Activated CD4-positive, alpha-beta T cell treated with anti-CD3 and anti-CD28 coated beads, Interleukin-2, Interleukin-4, amounts not matched to agents 100 ng/mL and 50 ng/mL, durations not matched to agents 16 hours and 8 hours (primary cell): ENCODE measurements around the gene CTAG1B.
A peak's percentile ranks its signal among the peaks of the same experiment; 100 is the strongest.
"Not testable (repeated sequence)": the region's sequence is repeated elsewhere in the genome, so short reads cannot be mapped to it uniquely, and the experiment has no call there.

Experiments used
- DNase-seq: peaks from one replicate; pipeline ENCODE4 v3.0.0-alpha.2; 2020; ENCODE audit warnings: low spot score

Gene CTAG1B

DNA sequence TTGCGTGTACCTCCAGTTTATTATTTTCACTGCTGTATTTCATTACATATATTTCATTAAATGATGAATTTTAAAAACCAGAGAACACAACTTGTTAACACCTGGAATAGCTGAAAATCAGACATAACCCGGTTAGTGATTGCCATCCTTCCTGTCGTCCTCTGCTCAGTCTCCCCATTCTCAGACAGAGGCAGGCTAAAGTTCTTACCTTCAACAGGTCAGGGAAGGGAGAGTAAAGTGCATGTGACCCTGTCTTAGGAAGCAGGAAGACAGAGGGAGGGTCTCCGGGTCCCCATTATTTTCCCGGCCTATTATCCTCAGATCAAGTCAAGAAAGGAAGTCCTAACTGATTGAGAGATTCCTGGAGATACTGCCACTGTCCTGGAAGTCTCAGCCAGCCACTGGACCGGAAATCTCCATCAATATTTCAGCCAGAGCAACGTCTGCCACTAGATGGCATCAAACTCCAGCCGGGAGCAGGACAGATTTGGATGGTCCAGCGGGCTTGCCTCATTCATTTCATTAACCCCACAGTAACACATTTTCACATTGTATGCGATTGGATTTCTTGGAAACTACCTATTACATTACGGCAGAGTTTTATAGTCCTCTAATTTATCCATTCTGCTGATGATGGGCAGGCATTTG, 1.8 kb upstream of the CTAG1B start:
- DNase-seq = not testable (repeated sequence)

DNA sequence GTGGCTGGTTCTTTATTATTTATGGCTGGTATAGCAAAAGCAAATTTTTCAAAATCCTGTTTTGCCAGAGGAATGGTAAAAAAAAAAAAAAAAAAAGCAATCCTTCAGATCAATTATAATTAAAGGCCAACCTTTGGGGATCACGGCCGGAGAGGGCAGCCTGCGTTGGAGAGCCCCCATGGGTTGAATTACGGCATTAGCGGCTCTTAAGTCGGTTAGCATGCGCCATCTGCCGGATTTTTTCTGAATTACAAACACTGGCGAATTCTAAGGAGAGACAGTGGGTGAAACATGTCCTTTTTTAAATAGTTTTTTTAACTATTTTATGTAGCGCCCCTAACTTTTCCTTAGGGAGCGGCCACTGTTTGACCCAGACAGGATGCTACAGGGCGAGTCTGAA, 5.5 kb downstream of the CTAG1B start:
- not testable (repeated sequence) for DNase-seq

DNA sequence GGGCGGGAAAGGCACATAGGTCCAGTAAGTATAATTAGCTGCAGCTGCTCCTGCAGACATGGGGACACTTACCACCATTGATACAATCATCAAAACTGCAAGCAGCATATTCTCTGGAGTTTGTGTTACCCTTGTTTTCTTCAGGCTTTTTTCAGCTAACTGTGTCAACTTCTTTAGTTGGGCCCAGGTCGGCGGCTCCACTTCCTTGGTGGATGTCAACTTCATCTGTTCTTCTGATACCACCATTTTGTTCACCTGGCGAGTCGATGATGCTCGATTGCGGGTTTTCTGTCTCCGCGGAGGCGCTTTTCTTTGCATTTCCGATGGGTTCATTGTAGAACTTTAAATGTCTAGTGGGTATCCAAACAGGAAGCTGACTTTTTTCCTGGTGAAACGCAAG, 7.9 kb downstream of the CTAG1B start:
- DNase-seq = not testable (repeated sequence)

DNA sequence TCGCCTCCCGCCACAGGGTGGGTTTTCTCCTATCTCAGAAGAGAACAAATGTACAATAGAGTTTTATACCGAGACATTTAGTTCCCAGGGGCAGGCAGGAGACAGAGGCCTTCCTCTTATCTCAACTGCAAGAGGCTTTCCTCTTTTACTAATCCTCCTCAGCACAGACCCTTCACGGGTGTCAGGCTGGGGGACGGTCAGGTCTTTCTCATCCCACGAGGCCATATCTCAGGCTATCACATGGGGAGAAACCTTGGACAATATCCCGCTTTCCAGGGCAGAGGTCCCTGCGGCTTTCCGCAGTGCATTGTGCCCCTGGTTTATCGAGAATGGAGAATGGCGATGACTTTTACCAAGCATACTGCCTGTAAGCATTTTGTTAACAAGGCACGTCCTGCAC, 10.3 kb downstream of the CTAG1B start:
- not testable (repeated sequence) for DNase-seq

DNA sequence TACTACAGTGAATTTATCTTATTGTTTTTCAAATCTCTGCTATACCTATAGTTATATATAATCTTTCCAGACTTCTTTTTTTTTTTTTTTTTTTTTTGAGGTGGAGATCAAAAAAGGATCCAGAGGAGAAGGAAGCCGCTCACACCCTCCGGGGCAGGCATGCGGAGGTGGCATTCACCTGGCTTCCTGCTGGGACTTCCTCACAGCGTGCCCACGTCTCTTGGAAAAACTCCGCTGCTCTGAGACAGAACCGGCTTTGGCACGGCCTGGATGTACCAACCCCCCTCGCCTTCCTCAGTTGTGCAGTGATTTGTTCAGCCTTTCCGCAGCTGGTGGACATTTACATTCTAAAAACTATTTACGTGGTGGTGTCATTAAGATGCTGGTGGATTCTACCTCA, 11.1 kb downstream of the CTAG1B start:
- not testable (repeated sequence) for DNase-seq

GRCh38 chrX:154607370-154607769, 11.7 kb downstream of the CTAG1B start:
- DNase-seq = no peak

GRCh38 chrX:154605566-154605965, 13.5 kb downstream of the CTAG1B start:
- no peak for DNase-seq

DNA sequence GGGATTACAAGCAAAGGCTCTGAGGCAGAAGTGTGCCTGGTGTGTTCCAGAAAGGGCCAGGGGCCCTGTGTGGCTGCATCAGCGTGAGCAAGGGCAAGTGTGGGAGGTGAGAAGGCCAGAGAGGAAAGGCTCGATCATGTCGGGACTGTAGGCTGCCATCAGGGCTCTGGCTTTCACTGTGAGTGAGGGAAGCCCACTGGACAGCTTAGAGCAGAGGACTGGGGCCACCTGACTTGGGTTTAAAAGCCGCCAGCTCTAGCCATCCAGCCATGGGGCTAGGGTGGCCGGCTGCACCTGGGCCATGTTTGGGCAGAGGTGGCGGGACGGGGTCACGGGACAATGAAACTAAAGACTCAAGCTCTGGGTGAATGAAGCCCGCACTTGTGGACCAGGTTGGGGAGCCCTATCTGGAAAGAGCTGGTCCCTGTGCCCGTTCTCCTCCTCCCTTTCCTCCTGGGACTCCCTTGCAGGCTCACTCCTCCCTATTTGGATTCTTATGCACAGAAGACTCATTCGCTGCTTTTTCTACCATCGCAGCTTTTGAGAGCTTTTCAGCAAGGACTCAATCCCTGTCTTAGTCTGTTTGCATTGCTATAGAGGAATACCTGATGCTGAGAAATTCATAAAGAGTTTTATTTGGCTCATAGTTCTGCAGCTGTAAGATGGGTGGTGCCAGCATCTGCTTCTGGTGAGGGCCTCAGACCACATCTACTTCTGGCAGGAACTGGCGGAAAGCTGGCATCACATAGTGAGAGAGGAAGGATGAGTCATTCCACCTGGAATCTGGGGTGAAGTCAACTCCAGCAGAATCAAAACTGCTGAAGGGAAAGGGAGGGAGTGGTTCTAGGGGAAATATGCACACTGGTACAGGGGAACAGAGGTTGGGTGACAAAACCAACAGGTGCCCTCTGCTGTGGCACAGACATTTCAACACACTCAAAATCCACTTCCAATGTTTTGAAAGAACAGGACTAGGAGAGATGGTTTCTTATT, 15.3 kb downstream of the CTAG1B start:
- DNase-seq = no peak

DNA sequence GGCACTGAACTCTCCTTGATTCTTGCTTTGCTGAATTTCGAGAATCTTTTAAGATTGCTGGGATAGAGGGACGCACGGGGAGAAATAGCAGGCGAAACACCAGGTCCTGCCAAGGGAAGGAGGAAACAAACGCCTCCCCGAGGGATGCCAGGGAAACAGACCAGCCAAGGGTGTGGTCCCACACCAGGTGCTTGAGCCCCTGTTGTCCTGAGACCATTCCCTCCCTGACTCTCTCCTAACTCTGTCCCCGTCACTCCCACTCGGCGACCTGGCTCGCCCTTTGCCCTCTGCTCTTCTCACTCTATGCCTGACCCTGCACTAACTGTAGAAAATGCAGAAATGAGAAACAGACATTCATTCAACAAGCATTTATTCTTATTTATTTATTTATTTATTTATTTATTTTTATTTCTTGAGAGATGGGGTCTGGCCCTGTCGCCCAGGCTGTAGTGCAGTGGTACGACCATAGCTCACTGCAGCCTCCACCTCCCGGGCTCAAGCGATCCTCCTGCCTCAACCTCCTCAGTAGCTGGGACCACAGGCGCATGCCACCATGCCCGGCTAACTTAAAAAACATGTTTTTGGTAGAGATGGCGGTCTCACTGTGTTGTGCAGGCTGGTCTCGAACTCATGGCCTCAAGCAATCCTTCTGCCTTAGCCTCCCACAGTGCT, 16.2 kb downstream of the CTAG1B start:
- DNase-seq = no peak

DNA sequence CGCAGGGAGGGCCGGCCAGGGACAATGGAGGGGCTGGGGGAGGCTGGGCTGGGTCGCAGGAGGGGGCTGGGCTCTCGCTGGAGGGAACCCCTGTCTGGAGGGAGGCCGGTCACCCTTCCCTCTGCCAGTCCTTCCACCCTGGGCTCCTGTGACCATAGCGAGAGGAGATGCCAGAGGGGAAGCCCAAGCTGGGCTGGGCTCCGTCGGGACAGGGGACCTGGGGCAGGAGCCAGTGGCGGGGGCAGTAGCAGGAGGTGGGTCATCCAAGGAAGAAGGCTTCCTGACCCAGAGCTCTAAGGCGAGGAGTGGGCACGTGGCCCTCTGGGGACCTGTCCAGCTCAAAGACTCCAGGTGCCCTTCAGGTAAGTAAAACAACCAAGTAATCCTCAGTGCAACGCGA, 16.9 kb downstream of the CTAG1B start:
- no peak for DNase-seq

GRCh38 chrX:154600759-154601374, 18.2 kb downstream of the CTAG1B start:
- no peak for DNase-seq

- no peak for DNase-seq
These were observed 19.6 kb downstream of the CTAG1B start for GRCh38 chrX:154599531-154599930.

DNA sequence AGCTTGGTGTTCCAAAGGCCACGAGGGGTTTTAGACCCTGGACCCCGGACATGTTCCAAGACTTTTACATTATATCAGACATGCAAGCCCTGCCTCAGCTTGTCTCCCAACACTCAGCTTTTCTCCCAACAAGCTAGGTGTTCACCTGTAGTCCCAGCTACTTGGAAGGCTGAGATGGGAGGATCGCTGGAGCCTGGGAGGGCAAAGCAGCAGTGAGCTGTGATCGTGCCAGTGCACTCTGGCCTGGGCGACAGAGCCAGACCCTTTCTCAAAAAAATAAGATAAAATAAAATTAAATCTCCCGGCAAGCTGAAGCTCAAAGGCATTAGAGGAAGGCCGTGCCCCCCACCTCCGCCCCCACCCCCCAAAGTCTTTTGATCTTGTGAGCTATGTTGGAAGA, 20.4 kb downstream of the CTAG1B start:
- DNase-seq = no peak

GRCh38 chrX:154597221-154597620, 21.9 kb downstream of the CTAG1B start:
- DNase-seq = no peak

- peak; percentile 7 for DNase-seq
These were observed 22.7 kb downstream of the CTAG1B start for GRCh38 chrX:154596290-154596929.

- no peak for DNase-seq
These were observed 23.4 kb downstream of the CTAG1B start for GRCh38 chrX:154595559-154596249.

DNA sequence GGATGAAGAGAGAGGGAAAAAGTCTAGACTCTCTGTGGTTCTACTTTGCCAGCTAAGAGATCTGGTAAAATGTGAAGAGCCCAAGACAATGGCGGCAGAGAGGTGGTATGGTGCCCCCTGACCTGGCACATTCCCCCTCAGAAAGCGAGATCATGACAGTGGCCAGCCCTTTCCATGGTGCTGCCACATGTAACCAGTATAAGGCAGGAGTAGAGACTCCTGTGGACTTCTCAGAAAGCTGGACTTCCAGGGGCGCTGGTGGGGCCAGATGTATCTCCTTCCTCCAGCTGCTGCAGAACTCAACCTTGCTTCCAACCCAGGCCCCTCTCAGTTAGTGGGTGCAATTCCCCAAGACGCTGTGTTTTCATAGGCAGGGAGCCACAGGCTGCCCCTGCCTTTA, 24.6 kb downstream of the CTAG1B start:
- DNase-seq = no peak

DNA sequence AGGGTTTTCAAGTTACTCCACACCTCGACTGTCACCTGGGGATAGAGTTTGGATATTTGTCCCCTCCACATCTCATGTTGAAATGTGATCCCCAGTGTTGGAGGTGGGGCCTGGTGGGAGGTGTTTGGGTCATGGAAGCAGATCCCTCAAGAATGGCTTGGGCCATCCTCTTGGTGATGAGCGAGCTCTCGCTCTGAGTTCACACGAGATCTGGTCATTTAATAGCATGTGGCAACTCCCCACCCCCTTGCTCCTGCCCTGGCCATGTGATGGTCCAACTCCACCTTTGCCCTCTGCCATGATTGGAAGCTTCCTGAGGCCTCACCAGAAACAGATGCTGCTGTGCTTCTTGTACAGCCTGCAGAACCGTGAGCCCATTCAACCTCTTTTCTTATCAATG, 25.9 kb downstream of the CTAG1B start:
- DNase-seq = no peak

DNA sequence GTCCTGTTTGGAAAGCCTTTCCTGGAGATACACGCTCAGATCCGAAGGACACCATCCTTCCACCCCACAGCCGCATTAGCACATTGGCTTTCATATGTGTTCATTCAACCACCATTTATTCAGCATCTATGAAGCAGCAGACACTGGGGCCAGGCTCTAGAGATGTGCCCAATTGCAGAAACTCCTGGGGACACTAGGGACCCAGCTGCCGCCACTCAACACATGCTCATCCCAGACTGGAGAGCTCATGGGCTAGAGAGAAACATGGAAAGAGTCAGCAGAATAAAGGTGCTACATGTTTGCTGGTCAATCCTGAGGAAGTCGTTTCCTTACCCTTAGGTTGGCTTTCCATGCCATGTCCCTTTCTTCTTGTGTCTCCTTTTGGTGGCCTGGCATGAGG, 26.6 kb downstream of the CTAG1B start:
- DNase-seq = no peak

GRCh38 chrX:154590415-154590814, 28.7 kb downstream of the CTAG1B start:
- DNase-seq = not testable (repeated sequence)

GRCh38 chrX:154584585-154585183, 34.4 kb downstream of the CTAG1B start, which contains the start of gene CTAG1A:
CTAG1A (plus strand) TSS chrX:154585133; CDS start chrX:154585207, 74 bp downstream.
- not testable (repeated sequence) for DNase-seq
